Left lung (tissue), 10 donors: Measurements from ENCODE around the gene TXNDC2. TPM values are rescaled to one million over a fixed set of nuclear protein-coding genes. Genes with fewer than 3 reads are reported as not detected.

ENCODE experiments used
- ATAC-seq: fragments of 200-7000 bp; cut with Tn5 transposase; one replicate; pipeline ENCODE4 v1.9.1; 2020; ENCODE audit warnings: moderate library complexity
- DNase-seq, 4 donors: peaks; one replicate each; pipeline ENCODE4 v3.0.0-alpha.2; 2013 to 2020
- H3K27ac ChIP-seq, 2 donors: fragments of 200-600 bp; sonication (generic) in 1 of 2; one replicate each; pipeline versions ENCODE4 v1.5.0 to v1.8.0; 2020 to 2021
- H3K27me3 ChIP-seq, 2 donors: fragments of 200-600 bp; sonication (generic) in 1 of 2; one replicate each; pipeline versions ENCODE4 v1.5.0 to v1.8.0; 2020 to 2021
- H3K36me3 ChIP-seq, 2 donors: fragments of 200-600 bp; sonication (generic) in 1 of 2; one replicate each; pipeline versions ENCODE4 v1.5.0 to v1.8.0; 2020 to 2021
- H3K4me1 ChIP-seq, 2 donors: fragments of 200-600 bp; one replicate each; pipeline ENCODE4 v1.8.0; 2021
- H3K4me3 ChIP-seq, 2 donors: fragments of 200-600 bp; sonication (generic) in 1 of 2; one replicate each; pipeline versions ENCODE4 v1.5.0 to v1.8.0; 2020 to 2021; ENCODE audit warnings: mild to moderate bottlenecking in 1 of 2
- H3K9me3 ChIP-seq, 2 donors: fragments of 200-600 bp; sonication (generic) in 1 of 2; one replicate each; pipeline versions ENCODE4 v1.5.0 to v1.8.0; 2020 to 2021
- CTCF ChIP-seq, 2 donors: fragments of 200-600 bp; sonication (generic) in 1 of 2; IDR thresholded peaks; one replicate each; pipeline versions ENCODE4 v1.5.0 to v1.8.0; 2021; ENCODE audit warnings: antibody characterized with exemption in 2 of 2
- intact Hi-C, 2 donors: fragments of 100-400 bp; cut with DNase I; formaldehyde crosslinking; loops; one replicate each; pipeline versions ENCODE4 v1.11.2 to v1.14.2; 2022
- polyA plus RNA-seq, 6 donors: library from polyadenylated mRNA; unstranded; fragments of 120-200 nt; gene quantifications; one replicate each; pipeline ENCODE4 v1.2.1, GENCODE V29; 2013; ENCODE audit not compliant: insufficient read length in 6 of 6
- total RNA-seq, 2 donors: library from RNA; stranded (reverse); fragmentation: NEBNext Ultra II Directional; extraction: Animal tissue kit (Norgen Biotek cat#: 25700); gene quantifications; one replicate each; pipeline ENCODE4 v1.2.1, GENCODE V29; 2021
- donor health status: DM: no; HTN: yes; CAD: no.
- donor health status: DM: no; HTN: no; CAD: no.

Gene TXNDC2
- total and polyA plus RNA-seq, 8 donors, result 0.08 to 0.36 (median 0.18) TPM; not detected in 1

DNA sequence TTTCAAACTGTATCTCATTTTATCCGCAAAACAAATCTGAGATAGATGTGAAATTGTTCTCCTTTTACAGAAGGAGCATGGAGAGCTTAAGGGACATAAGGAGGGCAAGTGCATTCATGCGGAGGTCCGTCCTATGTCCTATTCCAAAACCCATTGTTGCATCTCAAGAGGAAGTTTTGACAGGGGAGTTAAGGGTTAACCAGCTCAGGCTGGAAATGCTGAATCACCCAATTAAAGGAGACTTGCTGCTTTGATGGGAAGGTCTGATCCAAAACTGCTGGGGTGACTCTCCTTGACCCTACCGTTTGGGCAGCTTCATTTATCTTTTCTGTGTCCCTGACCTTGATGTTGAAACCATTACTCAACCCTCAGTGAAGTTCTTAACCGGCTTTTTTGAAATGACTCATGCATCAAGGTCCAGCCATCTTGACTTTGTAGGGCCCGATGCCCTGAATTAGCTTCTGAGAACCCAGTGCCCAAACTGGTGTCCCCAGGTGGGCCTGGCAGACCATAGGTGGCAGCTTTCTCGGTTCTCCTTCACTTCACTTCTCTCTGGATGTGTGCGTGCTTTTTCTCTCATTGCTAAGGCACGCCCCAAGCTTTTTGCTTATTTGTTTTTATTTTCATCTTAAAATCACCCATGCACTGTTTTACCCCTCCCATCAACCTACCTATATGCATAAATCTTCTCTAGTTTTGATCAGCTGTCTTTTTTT, 15.9 kb upstream of the TXNDC2 start:
- DNase-seq (no peak), ATAC-seq (peak; percentile 56)
- TF ChIP-seq CTCF (IDR thresholded peaks at IDR 0.05), result no peak
- Histone ChIP-seq H3K4me1 (peaks cover 0 to 21% of the 10 kb centered on the region in 2 donors), H3K4me3 (no peak overlapping the region), H3K27me3 (no peaks in the 10 kb centered on the region), H3K27ac (peak overlapping the region in 1 of 2 donors; percentile 33), H3K36me3 (no peaks in the 10 kb centered on the region), H3K9me3 (peaks cover 0 to 10% of the 10 kb centered on the region in 2 donors)
- intact Hi-C loops, result no loop called here

DNA sequence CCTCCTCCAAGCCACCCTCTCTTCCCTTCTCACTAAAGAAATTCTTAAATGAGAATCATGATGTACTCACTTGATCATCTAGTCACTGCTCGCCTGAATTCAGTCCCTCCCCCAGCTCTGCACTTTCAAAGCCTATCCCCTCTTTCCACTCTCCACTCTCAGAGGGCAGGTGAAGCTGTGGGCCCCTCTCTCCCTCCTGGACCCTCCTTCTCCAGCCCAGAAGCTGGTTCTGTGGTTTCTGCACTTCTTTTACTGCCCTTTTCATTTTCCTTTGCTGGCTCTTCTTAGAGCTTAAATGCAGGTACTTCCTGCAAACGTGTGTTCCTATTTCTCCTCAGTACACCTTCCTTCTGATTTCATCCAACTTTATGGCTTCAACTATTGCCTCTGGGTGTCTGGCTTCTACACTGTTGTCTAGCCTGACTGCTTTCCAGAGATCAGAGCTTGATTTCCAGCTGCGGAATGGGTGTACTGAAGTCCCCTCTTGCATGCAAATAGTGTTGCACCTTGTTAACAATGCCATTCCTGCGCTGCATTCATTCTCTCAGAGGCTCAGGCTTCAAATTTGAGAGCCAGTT, 15.3 kb upstream of the TXNDC2 start:
- H3K4me3 ChIP-seq, result no peak overlapping the region
- no peak for ATAC-seq
- H3K4me1 ChIP-seq, result peaks cover 0 to 21% of the 10 kb centered on the region in 2 donors
- TF ChIP-seq CTCF (IDR thresholded peaks at IDR 0.05), result no peak
- no peaks in the 10 kb centered on the region for H3K36me3 ChIP-seq
- DNase-seq, result no peak
- intact Hi-C loops, result no loop called here
- peaks cover 0 to 5% of the 10 kb centered on the region in 2 donors for H3K9me3 ChIP-seq
- H3K27ac ChIP-seq, result no peak overlapping the region
- H3K27me3 ChIP-seq, result no peaks in the 10 kb centered on the region

- Histone ChIP-seq H3K4me1 (peaks cover 0 to 23% of the 10 kb centered on the region in 2 donors), H3K27me3 (no peaks in the 10 kb centered on the region), H3K4me3 (no peak overlapping the region), H3K27ac (no peak overlapping the region), H3K9me3 (no peaks in the 10 kb centered on the region), H3K36me3 (no peaks in the 10 kb centered on the region)
- intact Hi-C loops, result no loop called here
- no peak for TF ChIP-seq CTCF (IDR thresholded peaks at IDR 0.05)
- no peak for ATAC-seq
- DNase-seq, result no peak
Observed at GRCh38 chr18:9871244-9871746, 14.5 kb upstream of the TXNDC2 start.

- no peak overlapping the region for H3K27ac ChIP-seq
- no peak for TF ChIP-seq CTCF (IDR thresholded peaks at IDR 0.05)
- H3K36me3 ChIP-seq, result no peaks in the 10 kb centered on the region
- H3K27me3 ChIP-seq, result no peaks in the 10 kb centered on the region
- H3K4me1 ChIP-seq, result peaks cover 0 to 29% of the 10 kb centered on the region in 2 donors
- no peak overlapping the region for H3K4me3 ChIP-seq
- intact Hi-C loops, result no loop called here
- DNase-seq (no peak), ATAC-seq (no peak)
- no peaks in the 10 kb centered on the region for H3K9me3 ChIP-seq
Observed at GRCh38 chr18:9872823-9873222, 12.9 kb upstream of the TXNDC2 start.

DNA sequence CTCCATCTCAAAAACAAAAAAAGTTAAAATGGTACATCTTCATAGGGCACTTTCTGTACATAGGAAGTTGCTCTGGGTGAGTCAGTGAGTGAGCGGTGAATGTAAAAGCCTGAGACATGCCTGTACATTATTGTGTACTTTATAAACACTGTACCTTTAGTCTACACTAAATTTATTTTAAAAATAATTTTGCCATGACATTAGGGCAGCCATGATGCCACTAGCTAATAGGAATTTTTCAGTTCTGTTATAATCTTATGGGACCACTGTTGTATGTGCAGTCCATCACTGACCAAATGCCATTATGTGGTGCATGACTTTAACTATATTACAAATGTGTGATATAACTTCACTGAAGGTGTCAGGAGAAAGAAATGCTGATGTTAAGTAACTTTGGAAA, 11.0 kb upstream of the TXNDC2 start:
- no peaks in the 10 kb centered on the region for H3K9me3 ChIP-seq
- no peaks in the 10 kb centered on the region for H3K36me3 ChIP-seq
- H3K27ac ChIP-seq, result no peak overlapping the region
- H3K4me1 ChIP-seq, result peaks cover 0 to 13% of the 10 kb centered on the region in 2 donors
- DNase-seq (no peak), ATAC-seq (no peak)
- no peaks in the 10 kb centered on the region for H3K27me3 ChIP-seq
- H3K4me3 ChIP-seq, result no peak overlapping the region
- no peak for TF ChIP-seq CTCF (IDR thresholded peaks at IDR 0.05)
- intact Hi-C loops, result no loop called here
